HEK293T (cell line): ENCODE data around the gene DUS2.

ENCODE experiments used
- ARNT ChIP-seq: fragments of 450-650 bp; IDR thresholded peaks from 2 replicates; pipeline ENCODE4 v1.6.1; 2017; ENCODE audit warnings: mild to moderate bottlenecking
- BHLHE40 ChIP-seq: fragments of 450-650 bp; IDR thresholded peaks from 2 replicates; pipeline ENCODE4 v1.6.1; 2016; ENCODE audit warnings: mild to moderate bottlenecking, moderate library complexity, borderline replicate concordance
- CTBP1 ChIP-seq: fragments of 450-650 bp; IDR thresholded peaks from 2 replicates; pipeline ENCODE4 v1.6.1; 2016; ENCODE audit warnings: borderline replicate concordance
- FOXA1 ChIP-seq: fragments of 450-650 bp; IDR thresholded peaks from 2 replicates; pipeline ENCODE4 v1.6.1; 2016; ENCODE audit warnings: mild to moderate bottlenecking
- FOXM1 ChIP-seq: fragments of 450-650 bp; IDR thresholded peaks from 2 replicates; pipeline ENCODE4 v1.6.1; 2017; ENCODE audit warnings: mild to moderate bottlenecking, borderline replicate concordance
- HDGF ChIP-seq: fragments of 450-650 bp; IDR thresholded peaks from 2 replicates; pipeline ENCODE4 v1.6.1; 2017; ENCODE audit warnings: antibody characterized with exemption, borderline replicate concordance
- NFRKB ChIP-seq: fragments of 450-650 bp; IDR thresholded peaks from 2 replicates; pipeline ENCODE4 v1.6.1; 2016; ENCODE audit warnings: mild to moderate bottlenecking, moderate library complexity
- SP1 ChIP-seq: fragments of 450-650 bp; IDR thresholded peaks from 2 replicates; pipeline ENCODE4 v1.6.1; 2017
- SUZ12 ChIP-seq: fragments of 450-650 bp; IDR thresholded peaks from 2 replicates; pipeline ENCODE4 v1.6.1; 2016; ENCODE audit warnings: mild to moderate bottlenecking
- ZNF384 ChIP-seq: fragments of 450-650 bp; IDR thresholded peaks from 2 replicates; pipeline ENCODE4 v1.6.1; 2016

DNA sequence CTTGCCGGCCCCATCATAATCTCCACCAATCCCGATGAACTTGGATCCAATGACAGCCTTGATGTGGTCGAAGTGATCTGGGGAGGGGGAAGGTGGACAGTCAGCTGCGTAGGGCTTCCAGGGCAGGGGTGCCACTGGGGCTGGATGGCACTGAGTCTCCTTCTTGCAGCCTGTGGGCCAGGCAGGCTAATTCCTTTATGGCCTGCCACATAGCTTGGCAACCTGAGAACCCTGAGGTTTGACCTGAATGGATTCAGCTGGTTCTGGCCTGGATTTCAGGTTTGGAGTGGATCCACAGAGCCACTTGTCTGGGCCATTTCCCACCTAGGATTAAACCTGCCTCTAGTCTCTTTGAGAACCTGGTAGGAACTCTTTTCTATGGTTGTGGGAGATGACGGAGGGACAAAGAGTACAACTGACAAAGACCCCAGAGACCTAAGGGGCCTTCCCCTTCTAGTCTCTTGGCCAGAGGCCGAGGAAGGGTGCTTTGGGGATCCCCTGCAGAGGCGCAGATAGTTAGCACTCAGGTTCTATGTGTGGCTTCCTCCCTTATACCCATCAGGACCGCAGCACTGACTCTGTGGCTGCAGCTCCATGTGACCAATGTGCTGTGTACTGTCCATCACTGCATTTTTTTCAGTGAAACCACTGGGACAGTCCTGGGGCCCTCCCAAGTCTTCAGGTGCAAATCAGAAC, 33.6 kb upstream of the DUS2 start:
- TF ChIP-seq BHLHE40 (no peak), SUZ12 (no peak), ARNT (no peak), NFRKB (no peak), FOXA1 (no peak), ZNF384 (no peak), FOXM1 (no peak), CTBP1 (no peak), HDGF (no peak), SP1 (no peak)
